Measurements from ENCODE around the gene PHACTR4. TPM values are rescaled to one million over a fixed set of nuclear protein-coding genes. Genes with fewer than 3 reads are reported as not detected.

The PHACTR4 gene
- polyA plus RNA-seq, 1 donor (not counting 4 experiments of a cell fraction or from before 2014, with no cell fraction given): 12.2 TPM

DNA sequence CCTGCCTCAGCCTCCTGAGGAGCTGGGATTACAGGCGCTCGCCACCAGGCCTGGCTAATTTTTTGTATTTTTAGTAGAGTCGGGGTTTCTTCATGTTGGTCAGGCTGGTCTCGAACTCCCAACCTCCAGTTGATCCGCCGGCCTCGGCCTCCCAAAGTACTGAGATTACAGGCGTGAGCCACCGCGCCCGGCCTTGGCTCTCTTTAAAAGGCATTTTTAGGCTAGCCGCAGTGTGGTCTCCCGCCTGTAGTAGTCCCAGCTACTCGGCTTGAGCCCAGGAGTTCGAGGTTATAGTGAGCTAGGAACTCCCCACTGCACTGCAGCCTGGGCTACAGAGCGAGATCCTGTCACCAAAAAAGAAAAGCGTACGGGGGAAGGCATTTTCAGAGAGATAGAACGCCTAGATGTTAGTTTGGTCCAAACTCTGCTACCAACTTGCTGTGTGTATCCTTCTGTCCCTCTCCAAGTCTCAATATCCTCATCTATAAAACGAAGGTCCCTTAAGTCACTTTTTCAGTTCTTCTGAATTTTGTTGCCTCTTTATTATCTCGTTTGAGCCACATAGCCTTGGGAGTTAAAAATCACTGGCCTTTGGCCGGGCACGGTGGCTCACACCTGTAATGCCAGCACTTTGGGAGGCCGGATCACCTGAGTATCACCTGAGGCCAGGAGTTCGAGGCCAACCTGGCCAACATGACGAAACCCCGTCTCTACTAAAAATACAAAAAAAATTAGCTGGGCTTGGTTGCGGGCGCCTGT lies 40.0 kb upstream of the PHACTR4 start:
- Histone ChIP-seq H2AFZ (ENCODE audit: control insufficient read depth, low read length) (peak overlapping the region; percentile 58), H3K9ac (ENCODE audit: control insufficient read depth, extremely low read depth, insufficient read depth, low read length) (peak overlapping the region; percentile 86), H3K4me1 (ENCODE audit: control insufficient read depth, extremely low read depth, insufficient read depth, low read length) (peaks cover 18% of the 10 kb centered on the region), H3K27ac (ENCODE audit: control insufficient read depth, insufficient read depth, low read length) (peak overlapping the region; percentile 86), H3K9me3 (ENCODE audit: control insufficient read depth, low read depth, low read length) (no peaks in the 10 kb centered on the region), H3K4me3 (ENCODE audit: control insufficient read depth in 2 of 3, extremely low read depth in 1 of 3, insufficient read depth in 2 of 3, low read depth in 1 of 3, low read length in 3 of 3) (peak overlapping the region; percentile 51 to 81 (median 76)), H3K9me1 (ENCODE audit: control insufficient read depth, extremely low read depth, insufficient read depth, low read length) (peaks cover 4% of the 10 kb centered on the region), H3K36me3 (ENCODE audit: control insufficient read depth in 2 of 2, extremely low read depth in 1 of 2, insufficient read depth in 2 of 2, low read length in 2 of 2) (peaks cover 11 to 25% of the 10 kb centered on the region in 2 experiments), H3K27me3 (ENCODE audit: control insufficient read depth, extremely low read depth, insufficient read depth, low read length) (no peaks in the 10 kb centered on the region), H3K79me2 (ENCODE audit: control insufficient read depth, insufficient read depth, low read length) (peaks cover 12% of the 10 kb centered on the region), H4K20me1 (ENCODE audit: control insufficient read depth, extremely low read depth, insufficient read depth, low read length) (no peaks in the 10 kb centered on the region), H3K4me2 (ENCODE audit: control insufficient read depth, extremely low read depth, insufficient read depth, low read depth, low read length) (peak overlapping the region; percentile 91)
- TF ChIP-seq, protein P1, sequence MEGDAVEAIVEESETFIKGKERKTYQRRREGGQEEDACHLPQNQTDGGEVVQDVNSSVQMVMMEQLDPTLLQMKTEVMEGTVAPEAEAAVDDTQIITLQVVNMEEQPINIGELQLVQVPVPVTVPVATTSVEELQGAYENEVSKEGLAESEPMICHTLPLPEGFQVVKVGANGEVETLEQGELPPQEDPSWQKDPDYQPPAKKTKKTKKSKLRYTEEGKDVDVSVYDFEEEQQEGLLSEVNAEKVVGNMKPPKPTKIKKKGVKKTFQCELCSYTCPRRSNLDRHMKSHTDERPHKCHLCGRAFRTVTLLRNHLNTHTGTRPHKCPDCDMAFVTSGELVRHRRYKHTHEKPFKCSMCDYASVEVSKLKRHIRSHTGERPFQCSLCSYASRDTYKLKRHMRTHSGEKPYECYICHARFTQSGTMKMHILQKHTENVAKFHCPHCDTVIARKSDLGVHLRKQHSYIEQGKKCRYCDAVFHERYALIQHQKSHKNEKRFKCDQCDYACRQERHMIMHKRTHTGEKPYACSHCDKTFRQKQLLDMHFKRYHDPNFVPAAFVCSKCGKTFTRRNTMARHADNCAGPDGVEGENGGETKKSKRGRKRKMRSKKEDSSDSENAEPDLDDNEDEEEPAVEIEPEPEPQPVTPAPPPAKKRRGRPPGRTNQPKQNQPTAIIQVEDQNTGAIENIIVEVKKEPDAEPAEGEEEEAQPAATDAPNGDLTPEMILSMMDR (optimal IDR thresholded peaks at IDR 0.05 in 1 of 3, IDR thresholded peaks at IDR 0.05 in 1 of 3, conservative IDR thresholded peaks at IDR 0.05 in 1 of 3; ENCODE audit: extremely low read depth in 1 of 3, insufficient read depth in 2 of 3, low read length in 3 of 3): no peak
- no peak for TF ChIP-seq EZH2 (IDR thresholded peaks at IDR 0.05; ENCODE audit: low read length)
- FAIRE-seq: no peak
- no peak for DNase-seq (ENCODE audit: low read depth, low spot score)
- dilution Hi-C loops (cut with MboI; ENCODE audit: extremely low pct_ligation_motif_present, low sequenced_read_pairs): no loop called here

DNA sequence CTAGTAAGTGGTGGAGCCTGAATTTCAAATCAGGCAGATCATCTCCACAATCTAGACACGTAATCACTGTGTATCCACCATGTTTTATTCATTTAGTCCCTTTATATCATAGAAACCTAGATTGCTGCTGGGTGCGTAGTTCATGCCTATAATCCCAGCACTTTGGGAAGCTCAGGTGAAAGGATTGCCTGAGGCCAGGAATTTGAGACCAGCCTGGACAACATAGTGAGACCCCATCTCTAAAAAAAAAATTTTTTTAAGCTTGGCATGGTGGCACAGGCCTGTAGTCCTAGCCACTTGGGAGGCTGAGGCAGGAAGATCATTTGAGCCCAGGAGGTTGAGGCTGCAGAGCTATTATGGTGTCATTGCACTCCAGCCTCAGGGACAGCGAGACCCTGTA lies 30.6 kb upstream of the PHACTR4 start:
- Histone ChIP-seq H3K36me3 (ENCODE audit: control insufficient read depth in 2 of 2, extremely low read depth in 1 of 2, insufficient read depth in 2 of 2, low read length in 2 of 2) (peaks cover 6 to 9% of the 10 kb centered on the region in 2 experiments), H3K4me3 (ENCODE audit: control insufficient read depth in 2 of 3, extremely low read depth in 1 of 3, insufficient read depth in 2 of 3, low read depth in 1 of 3, low read length in 3 of 3) (no peak overlapping the region), H3K79me2 (ENCODE audit: control insufficient read depth, insufficient read depth, low read length) (no peaks in the 10 kb centered on the region), H3K9me1 (ENCODE audit: control insufficient read depth, extremely low read depth, insufficient read depth, low read length) (no peaks in the 10 kb centered on the region), H4K20me1 (ENCODE audit: control insufficient read depth, extremely low read depth, insufficient read depth, low read length) (no peaks in the 10 kb centered on the region), H3K4me1 (ENCODE audit: control insufficient read depth, extremely low read depth, insufficient read depth, low read length) (peaks cover 13% of the 10 kb centered on the region), H3K9me3 (ENCODE audit: control insufficient read depth, low read depth, low read length) (no peaks in the 10 kb centered on the region), H3K27me3 (ENCODE audit: control insufficient read depth, extremely low read depth, insufficient read depth, low read length) (no peaks in the 10 kb centered on the region), H3K27ac (ENCODE audit: control insufficient read depth, insufficient read depth, low read length) (no peak overlapping the region), H2AFZ (ENCODE audit: control insufficient read depth, low read length) (no peak overlapping the region), H3K4me2 (ENCODE audit: control insufficient read depth, extremely low read depth, insufficient read depth, low read depth, low read length) (no peak overlapping the region), H3K9ac (ENCODE audit: control insufficient read depth, extremely low read depth, insufficient read depth, low read length) (no peak overlapping the region)
- TF ChIP-seq EZH2 (IDR thresholded peaks at IDR 0.05; ENCODE audit: low read length): no peak
- TF ChIP-seq, protein P1 (optimal IDR thresholded peaks at IDR 0.05 in 1 of 3, IDR thresholded peaks at IDR 0.05 in 1 of 3, conservative IDR thresholded peaks at IDR 0.05 in 1 of 3; ENCODE audit: extremely low read depth in 1 of 3, insufficient read depth in 2 of 3, low read length in 3 of 3): no peak
- dilution Hi-C loops (cut with MboI; ENCODE audit: extremely low pct_ligation_motif_present, low sequenced_read_pairs): no loop called here
- FAIRE-seq (no peak), DNase-seq (ENCODE audit: low read depth, low spot score) (no peak)

Data from keratinocyte (primary cell).